DMS53 treated with DMSO at 0.1 percent for 48 hours (cell line): Measurements from ENCODE around the gene R3HDM2.
A peak's percentile ranks its signal among the peaks of the same experiment; 100 is the strongest.

Experiments used
- DNase-seq: peaks from one replicate; lab custom pipeline; 2025; ENCODE audit not compliant: unreplicated experiment; lab: John Stamatoyannopoulos, UW

Gene R3HDM2

DNA sequence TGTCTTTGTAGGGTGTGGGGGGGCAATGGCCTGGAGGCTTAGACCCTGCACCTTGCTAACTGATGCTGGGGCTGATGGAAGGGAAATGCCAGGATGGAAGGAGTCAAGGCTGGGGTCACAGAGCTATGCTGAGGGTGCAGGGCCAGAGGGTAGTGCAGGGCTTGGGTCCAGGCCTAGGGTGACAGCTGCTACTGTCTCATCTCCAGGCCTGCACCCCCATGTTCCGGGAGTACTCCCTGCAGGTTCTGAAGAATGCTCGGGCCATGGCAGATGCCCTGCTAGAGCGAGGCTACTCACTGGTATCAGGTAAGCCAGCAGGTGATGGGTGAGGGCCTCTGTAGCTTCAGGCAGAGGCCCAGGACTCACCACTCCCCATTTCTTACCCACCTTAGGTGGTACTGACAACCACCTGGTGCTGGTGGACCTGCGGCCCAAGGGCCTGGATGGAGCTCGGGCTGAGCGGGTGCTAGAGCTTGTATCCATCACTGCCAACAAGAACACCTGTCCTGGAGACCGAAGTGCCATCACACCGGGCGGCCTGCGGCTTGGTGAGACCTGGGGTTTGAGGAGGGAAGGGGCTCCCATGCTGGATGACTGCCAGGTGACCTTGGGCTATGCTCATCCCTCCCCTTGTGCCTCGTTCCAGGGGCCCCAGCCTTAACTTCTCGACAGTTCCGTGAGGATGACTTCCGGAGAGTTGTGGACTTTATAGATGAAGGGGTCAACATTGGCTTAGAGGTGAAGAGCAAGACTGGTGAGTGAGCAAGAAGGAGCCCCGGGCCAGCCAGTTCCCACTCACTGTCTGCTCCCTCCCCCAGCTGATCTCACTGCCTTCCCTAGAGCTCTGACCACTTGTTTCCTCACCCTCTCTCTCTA is 197.2 kb downstream of the R3HDM2 start:
- DNase-seq: no peak

DNA sequence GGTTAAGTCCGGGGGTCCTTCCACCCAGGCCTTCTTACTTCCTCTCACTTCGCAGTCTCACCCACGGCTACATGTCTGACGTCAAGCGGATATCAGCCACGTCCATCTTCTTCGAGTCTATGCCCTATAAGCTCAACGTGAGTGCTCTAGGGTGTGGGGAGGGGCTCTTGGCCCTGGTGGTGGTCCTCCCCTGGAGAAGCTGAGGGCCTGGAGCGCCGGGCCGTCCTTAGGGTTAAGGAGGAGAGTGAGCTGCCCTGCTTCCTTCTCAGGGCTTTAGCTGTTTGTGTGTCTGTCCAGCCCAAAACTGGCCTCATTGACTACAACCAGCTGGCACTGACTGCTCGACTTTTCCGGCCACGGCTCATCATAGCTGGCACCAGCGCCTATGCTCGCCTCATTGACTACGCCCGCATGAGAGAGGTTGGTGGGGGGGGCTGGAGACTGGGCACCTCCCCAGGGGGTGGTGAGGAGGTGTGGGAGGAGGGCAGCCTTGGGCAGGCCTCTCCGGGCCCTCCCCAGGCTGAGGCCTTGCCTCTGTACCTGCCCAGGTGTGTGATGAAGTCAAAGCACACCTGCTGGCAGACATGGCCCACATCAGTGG is 198.6 kb downstream of the R3HDM2 start:
- DNase-seq: no peak

DNA sequence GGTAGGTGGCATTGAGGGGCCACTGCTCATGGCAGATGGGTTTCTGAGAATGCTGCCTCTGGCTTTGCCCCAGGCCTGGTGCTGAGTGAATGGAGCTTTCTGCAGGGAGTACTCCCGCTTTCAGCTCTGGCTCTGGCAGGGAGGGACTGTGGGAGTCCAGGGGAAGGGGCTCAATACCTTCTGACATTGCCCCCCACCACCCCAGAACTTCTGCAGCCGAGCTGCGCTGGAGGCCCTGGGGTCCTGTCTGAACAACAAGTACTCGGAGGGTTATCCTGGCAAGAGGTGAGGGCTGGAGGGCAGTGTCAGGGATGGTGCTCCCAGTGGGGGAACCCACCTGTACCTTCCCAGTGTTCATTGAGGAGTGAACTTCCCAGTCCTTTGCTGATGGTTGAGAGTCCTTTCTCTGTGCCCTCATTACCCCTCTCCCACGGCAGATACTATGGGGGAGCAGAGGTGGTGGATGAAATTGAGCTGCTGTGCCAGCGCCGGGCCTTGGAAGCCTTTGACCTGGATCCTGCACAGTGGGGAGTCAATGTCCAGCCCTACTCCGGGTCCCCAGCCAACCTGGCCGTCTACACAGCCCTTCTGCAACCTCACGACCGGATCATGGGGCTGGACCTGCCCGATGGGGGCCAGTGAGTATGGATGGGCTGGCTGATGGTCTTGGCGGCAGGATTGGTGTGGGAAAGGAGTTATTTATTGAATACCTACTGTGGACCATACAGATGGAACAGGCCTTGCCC is 199.4 kb downstream of the R3HDM2 start:
- no peak for DNase-seq

DNA sequence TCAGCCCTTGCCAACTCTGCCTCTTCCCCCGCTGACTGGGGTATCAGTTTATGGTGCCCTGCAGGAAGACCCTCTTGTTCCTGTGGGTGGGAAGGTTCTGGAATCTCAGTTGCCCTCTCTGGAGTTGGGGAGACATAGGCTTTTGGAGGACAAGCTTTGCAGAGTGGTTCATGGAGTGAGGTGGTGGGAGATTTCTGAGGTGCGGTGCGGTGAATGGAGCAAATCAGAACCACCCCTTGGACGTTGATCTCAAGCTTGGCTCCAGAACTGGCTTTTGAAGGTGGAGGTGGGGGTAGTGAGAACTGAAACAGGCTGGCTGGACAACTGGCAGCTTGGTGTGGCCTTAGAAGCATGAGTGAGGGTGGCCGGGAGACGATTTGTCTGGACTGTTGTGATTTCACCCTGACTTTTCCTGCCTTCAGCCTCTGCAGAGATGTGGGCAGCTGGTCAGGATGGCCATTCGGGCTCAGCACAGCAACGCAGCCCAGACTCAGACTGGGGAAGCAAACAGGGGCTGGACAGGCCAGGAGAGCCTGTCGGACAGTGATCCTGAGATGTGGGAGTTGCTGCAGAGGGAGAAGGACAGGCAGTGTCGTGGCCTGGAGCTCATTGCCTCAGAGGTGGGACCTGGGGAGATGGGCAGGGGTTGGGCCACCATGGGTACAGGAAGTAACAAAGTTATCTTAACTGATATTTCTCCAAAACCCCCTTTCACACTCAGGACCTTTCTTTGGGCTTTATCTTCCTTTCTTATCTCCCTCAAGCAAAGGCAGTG is 200.3 kb downstream of the R3HDM2 start:
- DNase-seq: no peak

DNA sequence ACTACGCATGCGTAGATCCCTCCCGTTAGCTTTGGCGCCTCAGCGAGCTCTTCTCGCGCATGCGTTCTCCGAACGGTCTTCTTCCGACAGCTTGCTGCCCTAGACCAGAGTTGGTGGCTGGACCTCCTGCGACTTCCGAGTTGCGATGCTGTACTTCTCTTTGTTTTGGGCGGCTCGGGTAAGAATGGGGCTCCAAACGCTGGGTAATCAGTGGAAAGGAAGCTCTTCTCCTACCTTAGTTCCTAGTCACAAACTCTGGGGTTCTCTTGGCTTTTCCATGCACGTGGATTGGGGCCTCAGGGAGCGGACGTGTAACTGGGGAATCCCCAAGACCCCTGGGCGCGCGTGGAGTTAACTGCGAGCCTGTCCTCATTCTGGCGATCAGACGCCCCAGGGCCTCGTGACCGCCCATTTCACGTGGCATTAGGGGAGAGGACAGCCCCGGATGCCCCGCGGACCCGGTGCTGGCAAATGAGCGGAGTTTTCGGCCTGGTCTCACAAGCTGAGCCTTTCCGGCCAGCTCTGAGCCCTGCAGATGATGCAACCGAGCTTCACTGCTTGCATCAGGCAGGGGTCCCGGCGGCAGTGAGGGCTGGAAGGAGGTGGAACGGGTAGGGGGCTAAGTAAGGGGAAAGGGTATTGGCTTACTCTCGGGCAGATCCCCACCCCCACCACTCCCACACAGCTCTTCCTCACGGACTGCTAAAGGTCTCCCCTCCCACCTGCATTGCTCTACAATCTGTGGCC is 201.0 kb downstream of the R3HDM2 start, which contains the start of gene SHMT2:
Gene SHMT2, plus strand, starts transcription at position 78 of the 747 bp plus-strand sequence. Its CDS starts 68 bp downstream, at position 146.
- DNase-seq: peak; percentile 97

DNA sequence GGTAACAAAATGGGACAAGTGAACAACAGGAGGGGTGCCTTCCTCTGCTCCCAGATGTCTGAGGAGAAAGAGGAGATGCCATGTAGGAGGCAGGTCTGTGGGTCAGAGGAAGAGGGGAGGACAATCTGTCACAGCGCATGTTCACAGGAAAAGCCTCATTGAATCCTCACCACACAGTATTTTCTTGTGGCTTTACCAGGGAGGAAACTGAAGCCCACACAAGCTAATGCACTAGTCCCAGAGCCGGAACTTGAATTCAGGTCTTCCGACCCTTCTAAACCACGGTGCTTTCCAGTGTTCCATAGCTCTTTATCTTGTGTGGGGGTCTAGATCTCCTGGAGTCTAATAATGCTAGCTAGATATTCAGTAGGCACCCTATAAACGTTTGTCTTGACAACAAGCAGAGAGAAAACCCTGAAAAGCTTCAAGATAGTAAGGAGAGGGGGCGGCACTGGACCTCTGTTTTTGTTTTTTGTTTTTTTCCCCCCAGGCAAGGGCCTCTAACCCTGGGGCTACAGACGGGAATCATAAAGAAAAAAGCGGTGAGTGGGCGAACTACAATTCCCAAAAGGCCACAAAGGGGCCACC is 201.7 kb downstream of the R3HDM2 start:
- DNase-seq: peak; percentile 27

DNA sequence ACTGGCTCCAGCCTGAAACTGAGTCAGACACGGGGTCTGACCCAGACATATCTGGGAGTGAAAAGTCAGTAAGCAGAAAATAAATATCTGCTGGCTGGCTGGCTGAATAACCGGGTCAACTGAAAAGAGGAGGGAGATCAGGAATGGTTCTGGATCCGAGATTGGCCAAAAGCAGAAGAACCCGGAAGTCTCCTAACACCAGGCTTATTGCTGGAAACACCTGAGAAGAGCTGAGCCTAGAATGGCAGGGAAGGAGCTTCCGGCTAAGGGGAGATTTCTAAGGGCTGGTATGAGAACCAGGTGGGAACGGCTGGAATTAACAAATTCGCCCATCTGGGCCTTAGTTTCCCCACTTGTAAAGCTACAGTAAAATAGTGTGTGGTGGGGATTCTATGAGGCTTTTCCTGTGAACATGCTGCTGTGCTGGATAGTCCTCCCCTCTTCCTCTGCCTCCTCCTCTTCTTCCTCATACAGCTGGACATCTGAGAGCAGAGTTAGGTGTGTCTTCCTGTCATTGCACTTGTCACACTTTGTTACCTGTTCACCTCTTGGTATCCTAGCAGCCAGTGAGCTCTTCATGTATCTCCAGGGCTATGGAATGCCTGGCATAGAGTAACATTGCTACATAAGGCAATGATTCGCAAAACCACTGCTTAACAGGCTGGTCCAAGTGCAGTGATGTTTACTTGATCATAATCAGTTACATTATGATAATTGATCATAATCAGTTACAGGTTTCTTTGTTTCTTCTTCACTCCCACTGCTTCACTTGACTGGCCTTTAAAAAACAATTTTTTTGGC is 203.3 kb downstream of the R3HDM2 start:
- peak; percentile 13 for DNase-seq

DNA sequence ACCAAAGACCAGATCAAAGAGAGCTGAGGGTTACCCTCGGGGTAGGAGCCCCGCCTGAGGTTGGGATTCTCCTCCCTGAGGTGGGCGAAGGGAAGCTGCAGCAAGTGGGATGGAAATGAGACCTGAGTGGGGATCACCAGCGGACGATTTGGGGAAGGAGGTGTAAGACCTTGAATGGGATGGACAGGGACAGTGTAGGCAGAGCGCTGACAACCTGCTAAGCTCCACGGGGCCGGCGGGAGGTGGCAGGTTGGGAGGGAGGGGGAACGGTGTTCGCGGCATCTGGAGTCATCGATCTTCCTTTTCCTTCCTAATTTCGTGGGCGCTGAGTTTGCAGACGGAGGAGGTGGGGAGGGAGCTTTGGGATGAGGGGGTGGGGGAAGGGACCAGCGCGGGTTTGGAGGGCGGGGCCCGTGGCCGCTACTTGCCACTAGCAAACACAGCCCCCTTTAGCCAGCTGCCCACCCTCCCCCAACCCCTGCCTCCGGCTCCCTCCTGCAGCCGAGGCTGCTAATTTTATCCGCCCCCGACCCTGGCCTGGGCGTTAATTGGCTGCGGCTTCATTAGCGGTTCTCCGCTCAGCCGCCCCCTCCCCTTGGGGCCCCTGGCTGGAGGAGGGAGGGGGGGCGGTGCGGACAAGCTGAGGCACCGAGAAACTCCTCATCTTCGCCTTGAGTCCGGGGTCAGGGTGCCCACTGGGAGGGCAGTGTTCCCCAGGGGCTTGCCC is 204.1 kb downstream of the R3HDM2 start:
- DNase-seq: no peak

DNA sequence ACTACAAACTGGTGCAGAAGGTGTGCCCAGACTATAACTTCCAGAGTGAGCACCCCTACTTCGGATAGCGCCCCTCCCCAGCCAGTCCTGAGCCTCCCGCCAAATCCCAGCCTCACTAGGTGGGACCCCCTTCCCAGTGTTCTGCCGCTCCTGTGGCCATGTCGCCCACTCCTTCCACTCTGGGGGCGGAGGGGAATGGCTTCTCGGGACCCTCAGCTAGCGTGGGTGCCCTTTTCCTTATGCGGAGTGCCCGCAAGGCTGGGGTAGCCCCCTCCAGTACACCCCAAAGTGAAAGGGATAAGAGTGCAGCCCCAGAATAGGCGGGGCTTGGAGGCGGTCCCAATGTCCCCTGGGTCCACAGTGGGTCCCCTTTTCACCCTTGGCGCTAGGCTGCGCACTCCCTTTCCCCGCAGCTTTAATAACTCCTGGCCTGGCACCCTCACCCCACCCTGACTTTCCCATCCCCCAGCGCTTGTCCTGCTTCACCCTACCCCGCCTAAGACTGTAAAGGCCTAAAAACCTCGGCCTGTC is 205.1 kb downstream of the R3HDM2 start:
- no peak for DNase-seq

DNA sequence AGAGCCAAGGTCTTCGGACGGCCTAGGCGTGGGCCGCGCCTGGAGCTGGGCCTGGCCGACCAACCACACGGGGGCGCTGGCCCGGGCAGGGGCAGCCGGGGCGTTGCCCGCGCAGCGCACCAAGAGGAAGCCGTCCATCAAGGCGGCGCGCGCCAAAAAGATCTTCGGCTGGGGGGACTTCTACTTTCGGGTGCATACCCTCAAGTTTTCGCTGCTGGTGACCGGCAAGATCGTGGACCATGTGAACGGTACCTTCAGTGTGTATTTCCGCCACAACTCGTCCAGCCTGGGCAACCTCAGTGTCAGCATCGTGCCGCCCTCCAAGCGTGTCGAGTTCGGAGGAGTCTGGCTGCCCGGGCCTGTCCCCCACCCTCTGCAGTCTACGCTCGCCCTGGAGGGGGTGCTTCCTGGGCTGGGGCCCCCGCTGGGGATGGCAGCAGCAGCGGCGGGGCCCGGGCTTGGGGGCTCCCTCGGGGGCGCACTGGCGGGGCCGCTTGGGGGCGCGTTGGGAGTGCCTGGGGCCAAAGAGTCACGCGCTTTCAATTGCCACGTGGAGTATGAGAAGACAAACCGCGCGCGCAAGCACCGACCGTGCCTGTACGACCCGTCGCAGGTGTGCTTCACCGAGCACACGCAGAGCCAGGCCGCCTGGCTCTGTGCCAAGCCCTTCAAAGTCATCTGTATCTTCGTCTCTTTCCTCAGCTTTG is 205.7 kb downstream of the R3HDM2 start:
- no peak for DNase-seq

DNA sequence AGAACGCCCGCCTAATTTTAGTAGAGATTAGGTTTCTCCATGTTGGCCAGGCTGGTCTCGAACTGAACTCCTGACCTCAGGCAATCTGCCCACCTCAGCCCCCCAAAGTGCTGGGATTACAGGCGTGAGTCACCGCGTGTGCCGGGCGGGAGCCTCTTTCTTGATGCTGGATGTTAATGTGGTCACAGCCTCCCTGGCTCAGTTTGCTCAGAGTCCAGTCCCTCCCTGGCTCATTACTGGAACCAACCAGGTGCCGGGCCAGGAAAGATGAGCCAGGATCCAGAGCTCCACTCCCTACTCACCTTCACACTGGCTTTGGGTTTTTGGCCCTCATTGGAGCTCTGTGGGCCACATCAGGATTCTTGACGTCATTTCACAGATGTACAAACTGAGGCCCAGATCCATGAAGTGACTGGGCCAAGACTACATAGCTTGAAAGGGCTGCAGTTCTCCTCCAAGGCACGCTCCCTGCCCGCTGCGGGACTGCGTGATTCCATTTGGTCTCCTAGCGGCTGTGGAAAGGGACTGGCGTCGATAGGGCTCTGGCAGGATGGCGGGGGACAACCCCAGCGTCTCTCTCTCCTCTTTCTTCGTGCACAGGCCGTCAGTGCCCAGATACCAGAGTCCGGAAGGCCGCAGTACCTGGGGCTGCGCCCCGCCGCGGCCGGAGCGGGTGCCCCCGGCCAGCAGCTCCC is 206.4 kb downstream of the R3HDM2 start:
- DNase-seq: no peak

DNA sequence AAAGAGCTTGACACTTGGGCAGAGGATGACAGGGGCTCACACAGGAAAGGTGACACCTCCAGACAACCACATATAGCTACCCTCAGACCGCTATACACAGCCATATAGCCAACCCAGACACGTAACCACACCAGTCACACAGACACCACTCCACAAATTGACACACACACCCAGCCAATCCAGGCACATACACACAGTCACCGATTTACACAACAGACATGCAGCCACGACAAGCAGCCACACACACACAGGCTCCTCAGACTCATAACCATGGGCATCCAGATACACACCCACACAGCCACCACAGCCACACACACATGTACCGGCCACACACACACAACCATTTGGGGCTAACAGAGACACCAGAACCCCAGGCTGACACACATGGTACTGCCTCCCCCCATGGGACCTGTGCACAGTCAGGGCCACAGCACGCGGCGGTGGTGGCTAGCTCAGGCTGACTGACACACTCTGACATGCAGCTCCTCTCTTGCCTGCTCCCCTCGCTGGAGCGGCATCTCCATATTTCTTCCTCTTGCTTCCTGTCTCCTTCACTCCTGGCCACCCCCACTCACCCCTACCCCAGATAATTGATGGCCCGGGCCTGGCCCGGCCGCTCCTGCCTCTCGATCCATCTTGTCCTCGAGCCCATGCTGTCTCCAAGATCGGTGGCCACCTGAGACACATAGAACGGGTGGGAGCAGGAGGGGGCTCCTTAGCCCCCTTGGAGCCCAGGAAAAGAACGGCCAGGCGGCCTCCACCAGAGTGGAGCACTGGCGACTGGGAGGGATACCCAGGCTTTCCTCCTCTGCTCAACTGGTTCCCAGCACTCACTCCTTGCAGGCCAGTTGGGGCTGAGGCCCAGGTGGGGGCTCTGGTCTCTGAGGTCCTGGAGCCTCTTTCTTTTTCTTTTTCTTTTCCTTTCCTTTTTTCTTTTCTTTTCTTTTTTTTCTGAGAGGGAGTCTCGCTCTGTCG is 207.4 kb downstream of the R3HDM2 start:
- no peak for DNase-seq

DNA sequence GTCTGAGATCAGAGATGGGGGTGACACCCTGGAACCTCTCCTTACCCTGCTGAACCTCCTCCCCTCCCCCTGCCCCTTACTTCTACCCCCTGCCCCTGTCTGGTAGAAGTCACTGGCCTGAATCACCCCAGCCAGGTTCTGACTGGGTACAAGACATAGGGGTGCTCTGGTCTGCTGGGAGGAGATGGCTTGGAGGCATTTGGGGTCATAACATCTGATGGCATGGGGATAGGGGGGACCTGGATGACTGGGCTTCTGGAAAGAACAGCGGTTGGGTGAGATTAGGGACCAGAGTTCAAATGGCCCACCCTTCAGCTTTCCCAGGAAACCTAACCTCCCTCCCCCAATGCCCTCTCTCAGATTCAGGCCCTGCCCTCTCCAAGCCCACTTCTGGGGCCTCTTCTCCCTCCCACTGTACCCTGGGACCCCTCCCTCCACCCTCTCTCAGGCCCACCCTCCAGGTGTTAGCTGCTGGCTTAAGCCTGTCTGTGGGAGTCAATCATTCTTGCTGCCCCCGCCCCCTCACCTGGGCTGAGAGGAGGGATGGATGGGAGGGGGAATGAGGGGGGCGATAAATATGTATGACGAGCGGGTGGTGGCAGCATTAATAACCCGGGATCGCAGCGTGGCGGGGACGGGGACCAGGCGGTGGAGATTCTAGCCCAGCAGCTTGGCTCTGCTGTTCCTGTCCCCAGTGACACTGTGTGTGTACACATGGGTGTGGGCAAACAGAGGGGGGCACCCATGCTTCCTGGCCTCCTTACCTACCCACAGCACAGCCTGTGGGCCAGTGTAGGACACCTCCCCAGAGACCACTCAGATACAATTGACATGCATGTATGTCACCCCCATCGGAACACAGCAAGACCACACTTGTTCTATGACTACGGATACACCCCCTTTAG is 208.3 kb downstream of the R3HDM2 start:
- no peak for DNase-seq

DNA sequence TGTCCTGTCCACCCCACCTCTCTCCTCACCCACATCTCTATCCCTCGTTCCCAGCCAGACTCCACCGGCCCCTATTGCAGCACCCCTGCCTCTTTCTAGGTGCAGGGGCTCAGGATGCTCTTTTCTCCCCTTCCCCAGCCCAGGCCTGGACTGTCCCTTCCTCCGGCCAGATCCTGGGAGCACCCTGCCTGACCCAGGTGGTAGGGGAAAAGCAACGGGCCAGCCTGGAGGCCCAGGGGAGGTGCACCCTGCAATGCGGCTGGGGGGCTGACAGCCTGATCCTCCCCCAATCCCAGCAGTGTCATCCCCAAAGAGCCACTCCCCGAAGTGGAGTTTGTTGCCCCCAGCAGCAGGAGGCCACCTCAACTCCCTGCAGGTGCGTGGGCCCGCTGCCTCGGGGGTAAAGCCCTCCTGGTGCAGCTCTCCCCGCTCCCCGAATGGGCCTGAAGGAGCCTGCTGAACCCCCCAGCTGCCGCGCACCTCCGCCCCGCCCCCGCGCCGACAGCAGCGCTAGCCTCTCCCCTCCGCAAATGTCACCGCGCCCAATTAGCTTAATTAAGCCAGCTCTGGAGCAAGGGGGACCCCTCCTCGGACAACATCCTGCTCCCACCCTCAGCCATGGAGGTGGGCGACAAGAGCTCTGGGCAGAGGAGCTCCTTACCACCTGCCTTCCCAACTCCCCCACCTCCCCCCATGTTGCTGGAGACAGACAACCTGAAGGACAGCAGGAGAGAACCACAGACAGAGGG is 209.5 kb downstream of the R3HDM2 start:
- DNase-seq: no peak
